Activated CD4-positive, alpha-beta T cell treated with anti-CD3 and anti-CD28 coated beads for 24 hours (primary cell): ENCODE data around the gene CCDC66.
"Not testable (repeated sequence)": the region's sequence is repeated elsewhere in the genome, so short reads cannot be mapped to it uniquely, and the experiment has no call there.

Experiments used
- DNase-seq, 2 donors: peaks; one replicate each; pipeline ENCODE4 v3.0.0-alpha.2; 2020; ENCODE audit warnings: low read depth in 2 of 2

Gene CCDC66

DNA sequence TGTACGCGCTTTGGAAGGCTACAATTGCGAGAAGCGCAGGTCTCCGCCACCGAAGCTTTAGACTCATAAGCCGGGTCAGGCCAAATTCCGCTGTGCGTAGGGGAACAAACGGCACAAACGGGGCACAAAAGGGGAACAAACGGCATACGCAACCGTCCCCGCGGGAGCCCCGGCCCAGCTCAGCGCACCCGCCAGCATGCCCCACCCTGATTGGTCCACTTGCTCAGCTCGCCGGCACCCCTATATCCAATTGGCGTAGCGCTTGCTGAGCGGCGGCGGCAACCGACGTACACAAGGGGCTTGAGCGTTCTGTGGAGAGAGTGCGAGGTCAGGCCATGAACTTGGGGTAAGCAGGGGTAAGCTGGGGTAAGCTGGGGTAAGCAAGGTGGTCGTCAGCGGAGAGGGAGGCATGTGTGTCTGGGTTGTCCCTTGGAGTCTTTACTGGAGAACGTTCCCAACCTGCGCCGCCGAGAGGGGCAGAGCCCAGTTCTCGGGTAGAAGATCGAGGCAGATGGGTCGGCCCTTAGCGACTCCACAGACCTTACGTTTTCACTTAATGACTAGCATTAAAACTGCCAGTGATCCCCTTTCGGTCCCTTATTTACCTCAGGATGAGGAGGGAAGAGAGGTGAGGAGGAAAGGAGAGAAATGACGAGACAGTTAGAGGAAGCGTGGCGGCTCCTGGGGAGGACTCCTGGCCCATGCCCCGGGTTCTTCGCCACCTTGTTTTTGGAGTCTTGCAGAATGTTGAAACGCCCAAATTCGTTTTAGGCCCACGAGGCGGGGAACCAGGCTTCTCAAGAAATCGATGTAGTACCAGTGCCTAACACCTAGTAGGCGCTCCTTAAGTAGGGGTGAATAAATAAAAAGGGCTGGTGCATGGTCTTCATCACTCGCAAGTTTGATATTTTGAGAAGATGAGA, at the start of gene CCDC66:
Gene CCDC66, plus strand, starts transcription at position 268 of the 923 bp plus-strand sequence. Its CDS starts 68 bp downstream, at position 336.
- DNase-seq = peak; percentile 87 to 88

DNA sequence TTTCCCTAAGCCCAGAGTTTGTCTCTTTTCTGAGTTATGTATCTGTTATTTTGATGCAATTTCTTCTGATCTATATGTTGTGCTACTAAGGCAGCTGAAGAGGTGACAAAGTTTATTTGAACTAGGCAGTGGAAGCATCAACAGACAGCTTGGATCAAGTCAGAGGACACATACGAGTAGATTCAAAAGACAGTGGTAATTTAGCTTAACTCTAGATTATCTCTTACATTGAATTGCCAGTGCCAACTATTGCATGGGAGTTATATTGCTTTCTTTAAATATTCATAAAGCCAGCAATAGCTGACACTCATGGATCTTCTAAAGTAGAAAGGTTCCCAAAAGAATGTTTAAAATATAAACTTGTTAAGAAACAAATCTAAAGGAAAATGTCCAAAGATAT, 37.3 kb upstream of the CCDC66 start:
- no peak for DNase-seq

DNA sequence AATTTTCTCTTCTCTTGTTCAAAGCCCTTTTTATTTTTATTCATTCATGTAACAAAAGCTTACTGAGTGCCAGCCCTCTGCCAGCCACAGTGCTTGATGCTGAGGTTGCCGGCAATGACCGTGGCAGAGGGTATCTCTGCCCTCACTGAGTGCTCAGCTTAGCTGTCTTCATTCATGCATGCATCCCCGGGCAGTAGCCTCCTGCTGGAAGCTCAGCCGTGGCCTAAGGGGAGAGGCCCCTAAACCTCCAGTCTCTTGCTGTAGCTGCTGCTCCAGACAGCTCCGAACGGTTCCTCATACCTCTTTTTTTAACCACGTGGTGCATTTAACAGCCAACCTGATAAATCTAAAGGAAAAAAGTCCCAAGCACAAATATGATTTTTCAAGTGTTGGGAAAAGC, 34.6 kb upstream of the CCDC66 start:
- DNase-seq = no peak

DNA sequence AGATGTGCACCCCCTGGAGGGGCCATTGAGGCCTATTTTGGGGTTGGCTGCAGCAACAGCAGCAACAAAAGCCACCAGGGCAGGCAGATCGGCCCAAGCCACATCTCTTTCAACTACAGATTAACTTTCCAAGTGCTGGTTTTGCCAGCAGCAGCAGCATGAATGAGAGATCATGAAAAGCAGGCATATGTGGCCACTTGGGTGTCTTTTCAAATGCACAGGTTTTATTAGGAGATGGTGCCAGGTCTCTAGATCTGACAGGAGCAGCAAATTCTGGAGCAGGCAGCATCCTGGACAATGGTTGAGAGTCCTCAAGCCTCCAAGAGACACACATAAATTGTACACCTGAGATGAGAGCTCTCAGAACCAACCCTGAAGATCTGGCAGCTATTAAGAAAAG, 31.7 kb upstream of the CCDC66 start:
- DNase-seq = no peak

GRCh38 chr3:56536735-56537134, 20.2 kb upstream of the CCDC66 start:
- no peak for DNase-seq

DNA sequence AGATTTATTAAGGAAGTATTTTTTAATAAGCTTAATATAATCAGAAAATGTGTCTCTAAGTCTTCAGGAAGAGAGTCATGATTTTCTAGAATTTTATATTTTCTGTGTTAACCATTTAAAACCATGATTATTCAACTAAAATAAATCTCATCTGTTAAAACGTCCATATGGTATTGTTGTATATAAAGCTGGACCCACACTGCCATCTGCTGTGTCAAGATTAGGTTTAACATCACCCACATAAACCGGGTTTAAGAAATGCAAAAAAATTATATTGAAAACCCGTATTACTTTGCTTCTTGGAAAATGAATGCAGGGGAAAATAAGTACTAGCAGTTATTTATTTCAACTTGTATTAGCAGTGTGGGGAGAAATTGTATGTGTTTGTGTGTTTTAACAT, 9.5 kb upstream of the CCDC66 start:
- no peak for DNase-seq

DNA sequence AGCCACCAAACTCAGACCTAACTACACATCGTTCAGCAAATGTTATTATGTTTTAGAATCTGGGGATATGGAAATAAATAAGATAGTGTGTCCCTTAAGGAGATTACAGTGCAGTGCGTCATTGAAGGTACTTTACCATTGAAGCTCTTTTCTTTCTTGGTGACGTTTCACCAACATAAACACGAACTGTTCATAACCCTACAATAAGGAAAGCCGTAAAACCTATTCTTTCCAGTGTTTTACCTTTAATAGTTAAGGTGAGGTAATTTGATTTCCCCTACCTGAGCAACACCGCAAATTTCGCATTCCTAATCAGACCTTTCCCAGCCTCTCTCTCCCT, 826 bp downstream of the CCDC66 start:
- no peak for DNase-seq

DNA sequence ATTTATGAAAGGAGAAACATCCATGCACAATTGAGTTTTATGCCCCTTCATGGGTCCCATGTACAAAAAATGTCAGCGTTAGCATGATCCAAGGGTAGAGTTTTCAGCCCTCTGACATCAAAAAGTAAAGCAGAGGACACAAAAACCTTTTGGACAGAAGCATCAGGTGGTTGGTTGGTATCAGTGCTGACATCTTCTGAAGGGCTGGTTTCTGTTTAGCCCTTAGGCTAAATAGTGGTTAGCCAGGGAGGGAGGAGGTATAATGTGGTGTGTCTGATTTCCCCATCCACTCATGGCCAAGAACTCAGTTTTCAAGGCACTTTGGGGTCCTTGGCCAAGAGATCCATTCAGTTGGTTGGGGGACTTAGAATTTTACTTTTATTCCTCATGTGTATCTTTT, 16.5 kb downstream of the CCDC66 start:
- DNase-seq = no peak

- not testable (repeated sequence) for DNase-seq
These were observed 25.0 kb downstream of the CCDC66 start for GRCh38 chr3:56581941-56582340.

GRCh38 chr3:56584275-56584674, 27.3 kb downstream of the CCDC66 start:
- not testable (repeated sequence) for DNase-seq

GRCh38 chr3:56590814-56591213, 33.8 kb downstream of the CCDC66 start:
- no peak for DNase-seq

DNA sequence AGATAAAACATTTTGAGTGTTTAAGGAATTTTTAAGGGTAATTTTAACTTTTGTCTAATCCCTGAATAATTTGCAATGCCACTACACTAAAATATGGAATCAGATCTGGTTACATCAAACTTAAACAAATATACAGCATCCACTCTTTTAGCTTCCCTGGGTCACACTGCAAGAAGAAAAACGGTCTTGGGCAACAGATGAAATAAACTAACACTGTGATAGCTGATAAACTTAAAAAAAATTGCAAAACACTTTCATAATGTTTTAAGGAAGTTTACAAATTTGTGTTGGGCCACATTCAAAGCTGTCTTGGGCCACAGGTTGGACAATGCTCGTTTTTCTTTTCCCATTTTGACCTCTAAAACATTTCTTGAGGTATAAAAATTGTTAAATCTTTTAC, 34.3 kb downstream of the CCDC66 start:
- DNase-seq = no peak

GRCh38 chr3:56593455-56594158, 36.6 kb downstream of the CCDC66 start:
- no peak for DNase-seq

DNA sequence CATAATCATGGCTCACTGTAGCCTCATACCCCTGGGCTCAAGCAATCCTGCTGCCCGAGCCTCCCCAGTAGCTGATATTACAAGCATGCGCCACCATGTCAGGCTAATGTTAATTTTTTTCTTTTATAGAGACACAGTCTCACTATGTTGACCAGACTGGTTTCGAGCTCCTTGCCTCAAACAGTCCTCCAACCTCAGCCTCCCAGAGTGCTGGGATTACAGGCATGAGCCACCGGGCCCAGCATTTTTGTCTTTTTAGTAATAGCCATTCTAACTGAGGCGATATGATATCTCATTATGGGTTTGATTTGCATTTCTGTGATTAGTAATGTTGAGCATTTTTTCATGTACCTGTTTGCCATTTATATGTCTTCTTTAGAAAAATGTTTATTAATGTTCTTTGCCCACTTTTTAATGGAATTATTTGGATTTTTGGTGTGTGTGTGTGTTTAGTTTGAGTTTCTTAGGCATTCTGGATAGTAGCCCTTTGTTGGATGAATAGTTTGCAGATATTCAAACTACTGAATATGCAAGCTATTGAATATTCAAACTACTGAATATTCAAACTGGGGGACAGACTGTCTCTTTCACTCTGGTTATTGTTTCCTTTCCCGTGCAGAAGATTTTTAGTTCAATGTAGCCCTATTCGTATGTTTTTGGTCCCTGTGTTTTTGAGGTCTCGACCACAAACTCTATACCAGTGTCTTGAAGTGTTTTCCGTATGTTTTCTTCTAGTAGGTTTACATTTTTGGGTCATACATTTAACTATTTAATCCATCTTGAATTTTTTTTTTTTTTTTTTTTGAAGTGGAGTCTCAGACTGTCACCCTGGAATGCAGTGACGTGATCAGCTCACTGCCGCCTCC, 39.2 kb downstream of the CCDC66 start:
- DNase-seq = no peak

GRCh38 chr3:56608479-56608878, 51.5 kb downstream of the CCDC66 start:
- DNase-seq = not testable (repeated sequence)

GRCh38 chr3:56610669-56611335, 53.8 kb downstream of the CCDC66 start:
- no peak for DNase-seq

DNA sequence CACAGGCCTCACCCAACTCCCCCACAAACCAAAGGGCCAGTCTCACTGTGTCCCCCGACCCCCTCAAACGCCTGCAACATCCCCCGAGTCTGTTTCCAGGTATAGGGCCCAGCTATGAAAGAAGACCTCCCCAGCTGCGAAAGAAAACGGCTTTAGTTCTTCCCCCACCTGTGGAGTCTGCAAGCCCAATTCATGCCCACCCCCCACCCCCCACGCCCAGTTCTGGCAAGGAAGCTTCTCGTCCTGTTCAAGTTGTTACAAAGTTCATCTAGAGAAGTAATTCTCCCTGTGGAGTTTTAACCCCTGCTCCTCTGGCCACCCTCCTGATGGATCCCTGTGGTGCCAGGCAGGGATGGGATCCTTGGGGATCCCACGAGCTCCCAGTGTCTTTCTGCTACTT, 54.4 kb downstream of the CCDC66 start:
- no peak for DNase-seq

- DNase-seq = no peak
These were observed 55.2 kb downstream of the CCDC66 start for GRCh38 chr3:56612146-56612545.

GRCh38 chr3:56613016-56613415, 56.0 kb downstream of the CCDC66 start:
- DNase-seq = no peak

GRCh38 chr3:56616478-56617006, 59.6 kb downstream of the CCDC66 start:
- no peak for DNase-seq

GRCh38 chr3:56620371-56620770, 63.4 kb downstream of the CCDC66 start:
- no peak for DNase-seq
